ENCODE data around the gene FAM20A. TPM values are rescaled to one million over a fixed set of nuclear protein-coding genes. Genes with fewer than 3 reads are reported as not detected.
A peak's percentile ranks its signal among the peaks of the same experiment; 100 is the strongest.

Gene FAM20A
- total RNA-seq, 5 donors from 2014 or later (not counting 1 experiment from before 2014, with no cell fraction given), result 0.16 to 0.38 (median 0.35) TPM; not detected in 2

GRCh38 chr17:68595496-68595895 lies 5.7 kb downstream of the FAM20A start:
- Histone ChIP-seq H3K4me3 (ENCODE audit: control insufficient read depth in 1 of 2, extremely low read depth in 1 of 2, low read length in 1 of 2) (no peak overlapping the region), H3K9me3 (no peaks in the 10 kb centered on the region), H3K27me3 (replicated peaks in 1 of 2; ENCODE audit: control insufficient read depth in 2 of 2, extremely low read depth in 1 of 2, insufficient read depth in 2 of 2, low read length in 1 of 2) (peaks cover 14 to 39% of the 10 kb centered on the region in 2 experiments), H3K27ac (ENCODE audit: low read length) (no peak overlapping the region), H3K4me1 (ENCODE audit: control insufficient read depth in 1 of 2, extremely low read depth in 1 of 2, insufficient read depth in 2 of 2, low read length in 2 of 2) (peaks cover 7 to 8% of the 10 kb centered on the region in 2 experiments), H3K36me3 (ENCODE audit: control insufficient read depth in 2 of 2, extremely low read depth in 1 of 2, insufficient read depth in 1 of 2, low read length in 1 of 2) (no peaks in the 10 kb centered on the region)
- Mint-ChIP-seq H3K4me1 (peaks cover 16 to 20% (median 19%) of the 10 kb centered on the region in 3 donors), H3K36me3 (no peaks in the 10 kb centered on the region), H3K9me3 (no peaks in the 10 kb centered on the region), H3K27ac (no peak overlapping the region), H3K4me3 (no peak overlapping the region), H3K27me3 (peaks cover 73 to 78% of the 10 kb centered on the region in 2 donors)
- ChIA-PET POLR2A (no interaction called here), CTCF (no interaction called here)
- ATAC-seq (replicated peaks in 1 of 4), result no peak
- no peak for DNase-seq
- WGBS (ENCODE audit: insufficient coverage), result 67% methylated on average over 3 of the region's 5 CpGs

DNA sequence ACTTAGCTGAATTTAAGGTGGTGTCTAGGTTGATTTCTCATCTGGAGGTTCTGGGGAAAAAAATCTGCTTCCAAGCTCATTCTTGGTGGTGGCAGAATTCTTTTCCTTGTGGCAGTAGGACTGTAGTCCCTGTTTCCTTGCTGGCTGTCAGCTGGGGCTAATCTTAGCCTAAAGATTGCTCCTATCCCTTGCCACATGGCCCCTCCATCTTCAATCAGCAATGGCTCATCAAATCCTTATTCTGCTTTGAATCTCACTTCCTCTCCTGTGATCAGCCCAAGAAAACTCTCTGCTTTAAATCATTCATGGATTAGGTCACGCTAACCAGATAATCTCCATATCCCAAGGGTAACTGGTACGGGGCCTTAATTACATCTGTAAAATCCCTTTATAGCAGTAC lies 6.6 kb downstream of the FAM20A start:
- H3K36me3 Mint-ChIP-seq, result no peaks in the 10 kb centered on the region
- Histone ChIP-seq H3K27ac (ENCODE audit: low read length) (no peak overlapping the region), H3K36me3 (ENCODE audit: control insufficient read depth in 2 of 2, extremely low read depth in 1 of 2, insufficient read depth in 1 of 2, low read length in 1 of 2) (no peaks in the 10 kb centered on the region), H3K9me3 (no peaks in the 10 kb centered on the region), H3K4me1 (ENCODE audit: control insufficient read depth in 1 of 2, extremely low read depth in 1 of 2, insufficient read depth in 2 of 2, low read length in 2 of 2) (peaks cover 3 to 8% of the 10 kb centered on the region in 2 experiments), H3K4me3 (ENCODE audit: control insufficient read depth in 1 of 2, extremely low read depth in 1 of 2, low read length in 1 of 2) (no peak overlapping the region), H3K27me3 (replicated peaks in 1 of 2; ENCODE audit: control insufficient read depth in 2 of 2, extremely low read depth in 1 of 2, insufficient read depth in 2 of 2, low read length in 1 of 2) (peaks cover 14 to 31% of the 10 kb centered on the region in 2 experiments)
- CTCF ChIA-PET, result interaction anchor here in 1 of 2 donors (0.6 kb wide), 1 partner anchor 75 kb away, joined by 4 read pairs; no protein-coding TSS in a partner anchor
- peaks cover 13 to 18% (median 15%) of the 10 kb centered on the region in 3 donors for H3K4me1 Mint-ChIP-seq
- no peak overlapping the region for H3K4me3 Mint-ChIP-seq
- H3K27ac Mint-ChIP-seq, result no peak overlapping the region
- no peaks in the 10 kb centered on the region for H3K9me3 Mint-ChIP-seq
- peaks cover 70 to 74% of the 10 kb centered on the region in 2 donors for H3K27me3 Mint-ChIP-seq
- ATAC-seq (replicated peaks in 1 of 4), result no peak
- WGBS (ENCODE audit: insufficient coverage), result no CpG with 5 or more reads among the region's 2 CpGs
- no peak for DNase-seq
- POLR2A ChIA-PET, result no interaction called here

DNA sequence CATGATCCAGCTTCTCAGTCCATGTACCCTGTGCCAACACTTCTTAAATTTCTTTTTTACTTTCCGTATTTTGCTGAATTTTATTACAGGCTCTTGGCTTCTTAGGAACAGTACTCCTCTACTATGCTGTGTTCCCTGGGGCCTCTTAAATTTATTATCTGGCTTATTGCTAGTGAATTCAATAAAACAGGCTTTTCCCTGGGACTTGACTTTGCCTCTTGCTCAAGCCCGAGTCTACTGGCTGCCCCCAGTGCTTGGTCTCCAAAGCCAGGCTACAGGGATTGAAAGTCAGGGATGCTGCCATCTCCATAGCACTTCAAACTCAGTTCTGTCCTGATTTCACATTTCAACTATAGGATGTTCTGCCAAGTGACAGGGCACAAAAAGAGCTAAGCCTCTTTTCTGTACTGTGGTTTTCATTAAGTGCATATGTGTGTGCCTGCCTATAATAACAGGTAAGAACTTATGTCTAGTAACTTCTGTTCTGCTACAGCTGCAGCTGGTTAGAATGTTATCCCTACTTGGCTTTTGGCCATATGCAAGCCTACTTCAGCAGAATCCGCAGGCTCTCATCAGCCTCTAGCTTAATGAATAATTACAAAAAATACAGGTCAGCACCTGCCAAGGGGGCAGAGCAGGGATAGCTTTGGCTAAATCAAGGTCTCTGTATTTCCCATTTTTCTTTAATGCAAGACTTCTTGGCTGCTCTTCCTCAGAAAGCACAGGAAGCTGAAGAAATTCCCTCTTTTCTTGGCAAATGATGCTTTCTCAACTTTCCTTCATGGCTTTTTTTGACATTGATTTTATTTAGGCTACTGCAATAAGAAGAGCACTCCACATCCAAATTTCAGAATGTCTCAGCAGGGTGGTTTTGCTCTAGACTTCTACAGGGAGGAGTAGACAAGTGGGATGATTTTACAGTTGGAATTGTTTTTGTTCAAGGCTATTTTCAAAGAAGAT lies 8.2 kb downstream of the FAM20A start:
- Mint-ChIP-seq H3K27ac (peak overlapping the region in 1 of 2 donors; percentile 10), H3K36me3 (no peaks in the 10 kb centered on the region), H3K4me3 (no peak overlapping the region), H3K27me3 (peaks cover 55 to 61% of the 10 kb centered on the region in 2 donors), H3K9me3 (peaks cover 0 to 7% (median 5%) of the 10 kb centered on the region in 3 donors), H3K4me1 (peaks cover 10 to 16% (median 12%) of the 10 kb centered on the region in 3 donors)
- DNase-seq (no peak), ATAC-seq (replicated peaks in 1 of 4) (no peak)
- H3K36me3 ChIP-seq (ENCODE audit: control insufficient read depth in 2 of 2, extremely low read depth in 1 of 2, insufficient read depth in 1 of 2, low read length in 1 of 2), result no peaks in the 10 kb centered on the region
- 100% methylated on average over 1 of the region's 3 CpGs for WGBS (ENCODE audit: insufficient coverage)
- peaks cover 9 to 26% of the 10 kb centered on the region in 2 experiments for H3K27me3 ChIP-seq (replicated peaks in 1 of 2; ENCODE audit: control insufficient read depth in 2 of 2, extremely low read depth in 1 of 2, insufficient read depth in 2 of 2, low read length in 1 of 2)
- POLR2A ChIA-PET, result interaction anchor here in 1 of 2 donors (0.6 kb wide), 1 partner anchor 39 kb away, joined by 13 read pairs; no protein-coding TSS in a partner anchor
- no peaks in the 10 kb centered on the region for H3K9me3 ChIP-seq
- CTCF ChIA-PET, result no interaction called here
- H3K27ac ChIP-seq (ENCODE audit: low read length), result no peak overlapping the region
- no peak overlapping the region for H3K4me3 ChIP-seq (ENCODE audit: control insufficient read depth in 1 of 2, extremely low read depth in 1 of 2, low read length in 1 of 2)
- H3K4me1 ChIP-seq (ENCODE audit: control insufficient read depth in 1 of 2, extremely low read depth in 1 of 2, insufficient read depth in 2 of 2, low read length in 2 of 2), result peaks cover 3 to 8% of the 10 kb centered on the region in 2 experiments

DNA sequence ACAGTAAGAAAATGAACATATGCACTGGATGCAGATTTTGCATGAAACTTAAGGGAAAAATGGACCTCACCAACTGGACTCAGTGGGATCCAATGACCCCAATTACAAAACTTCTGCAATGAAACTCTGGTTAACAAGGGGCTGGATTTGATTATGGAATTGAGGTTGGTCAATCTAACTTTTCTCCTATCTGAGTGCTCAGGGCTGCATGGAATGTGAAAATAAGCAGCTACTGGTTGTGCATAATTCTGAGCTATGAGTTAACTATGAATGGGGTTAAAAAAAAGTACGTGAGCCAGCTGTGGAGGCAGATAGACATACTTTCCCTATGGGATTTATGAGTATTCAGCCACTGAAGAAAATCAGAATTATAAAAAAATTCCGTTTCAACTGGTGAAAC lies 9.2 kb downstream of the FAM20A start:
- Mint-ChIP-seq H3K27ac (no peak overlapping the region), H3K36me3 (no peaks in the 10 kb centered on the region), H3K4me1 (peaks cover 10 to 16% (median 12%) of the 10 kb centered on the region in 3 donors), H3K4me3 (no peak overlapping the region), H3K27me3 (peaks cover 49 to 52% of the 10 kb centered on the region in 2 donors), H3K9me3 (peaks cover 0 to 8% (median 7%) of the 10 kb centered on the region in 3 donors)
- ChIA-PET CTCF (no interaction called here), POLR2A (no interaction called here)
- H3K4me1 ChIP-seq (ENCODE audit: control insufficient read depth in 1 of 2, extremely low read depth in 1 of 2, insufficient read depth in 2 of 2, low read length in 2 of 2), result peaks cover 3 to 8% of the 10 kb centered on the region in 2 experiments
- ATAC-seq (replicated peaks in 1 of 4), result no peak
- no peak overlapping the region for H3K4me3 ChIP-seq (ENCODE audit: control insufficient read depth in 1 of 2, extremely low read depth in 1 of 2, low read length in 1 of 2)
- no peak for DNase-seq
- H3K27me3 ChIP-seq (replicated peaks in 1 of 2; ENCODE audit: control insufficient read depth in 2 of 2, extremely low read depth in 1 of 2, insufficient read depth in 2 of 2, low read length in 1 of 2), result peaks cover 7 to 20% of the 10 kb centered on the region in 2 experiments
- WGBS (ENCODE audit: insufficient coverage), result 37% methylated on average over 2 of the region's 2 CpGs
- H3K9me3 ChIP-seq, result no peaks in the 10 kb centered on the region
- H3K36me3 ChIP-seq (ENCODE audit: control insufficient read depth in 2 of 2, extremely low read depth in 1 of 2, insufficient read depth in 1 of 2, low read length in 1 of 2), result no peaks in the 10 kb centered on the region
- no peak overlapping the region for H3K27ac ChIP-seq (ENCODE audit: low read length)

GRCh38 chr17:68591583-68591982 lies 9.6 kb downstream of the FAM20A start:
- no peak for DNase-seq
- 84% methylated on average over 4 of the region's 12 CpGs for WGBS (ENCODE audit: insufficient coverage)
- CTCF ChIA-PET, result no interaction called here

DNA sequence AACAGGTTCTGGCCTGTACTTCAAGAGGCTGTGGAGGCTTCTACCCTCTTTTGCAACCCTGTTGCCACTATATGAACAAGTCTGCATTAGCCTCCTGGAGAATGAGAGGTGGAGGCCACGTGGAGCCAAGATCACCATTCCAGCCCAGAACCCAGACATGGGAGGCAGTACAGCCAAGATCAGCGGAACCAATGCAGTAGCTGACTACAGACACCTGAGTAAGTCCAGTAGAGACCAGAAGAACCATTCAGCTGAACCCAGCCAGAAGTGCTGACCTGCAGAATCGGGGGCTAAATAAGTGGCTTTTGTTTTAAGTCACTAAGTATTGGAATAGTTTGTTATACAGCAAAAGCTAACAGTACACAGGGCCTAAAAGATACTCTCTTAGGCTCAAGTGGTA lies 12.1 kb downstream of the FAM20A start:
- no peak overlapping the region for H3K27ac Mint-ChIP-seq
- 85% methylated on average over 3 of the region's 3 CpGs for WGBS (ENCODE audit: insufficient coverage)
- ATAC-seq (replicated peaks in 1 of 4) (no peak), DNase-seq (no peak)
- ChIA-PET CTCF (no interaction called here), POLR2A (no interaction called here)
- H3K27me3 Mint-ChIP-seq, result peaks cover 26 to 34% of the 10 kb centered on the region in 2 donors
- H3K27me3 ChIP-seq (replicated peaks in 1 of 2; ENCODE audit: control insufficient read depth in 2 of 2, extremely low read depth in 1 of 2, insufficient read depth in 2 of 2, low read length in 1 of 2), result peaks cover 0 to 13% of the 10 kb centered on the region in 2 experiments
- H3K27ac ChIP-seq (ENCODE audit: low read length), result no peak overlapping the region
- H3K9me3 ChIP-seq, result no peaks in the 10 kb centered on the region
- H3K9me3 Mint-ChIP-seq, result peaks cover 0 to 8% (median 7%) of the 10 kb centered on the region in 3 donors
- H3K4me1 ChIP-seq (ENCODE audit: control insufficient read depth in 1 of 2, extremely low read depth in 1 of 2, insufficient read depth in 2 of 2, low read length in 2 of 2), result no peaks in the 10 kb centered on the region
- no peak overlapping the region for H3K4me3 Mint-ChIP-seq
- H3K4me1 Mint-ChIP-seq, result no peaks in the 10 kb centered on the region
- H3K4me3 ChIP-seq (ENCODE audit: control insufficient read depth in 1 of 2, extremely low read depth in 1 of 2, low read length in 1 of 2), result no peak overlapping the region
- H3K36me3 Mint-ChIP-seq, result no peaks in the 10 kb centered on the region
- no peaks in the 10 kb centered on the region for H3K36me3 ChIP-seq (ENCODE audit: control insufficient read depth in 2 of 2, extremely low read depth in 1 of 2, insufficient read depth in 1 of 2, low read length in 1 of 2)

More at GRCh38 chr17:68591583-68591982, 9.6 kb downstream of the FAM20A start:
- H3K27ac ChIP-seq (ENCODE audit: low read length), result no peak overlapping the region
- no peaks in the 10 kb centered on the region for H3K36me3 ChIP-seq (ENCODE audit: control insufficient read depth in 2 of 2, extremely low read depth in 1 of 2, insufficient read depth in 1 of 2, low read length in 1 of 2)
- peaks cover 45 to 47% of the 10 kb centered on the region in 2 donors for H3K27me3 Mint-ChIP-seq
- H3K27me3 ChIP-seq (replicated peaks in 1 of 2; ENCODE audit: control insufficient read depth in 2 of 2, extremely low read depth in 1 of 2, insufficient read depth in 2 of 2, low read length in 1 of 2), result peaks cover 6 to 20% of the 10 kb centered on the region in 2 experiments
- no peak overlapping the region for H3K4me3 ChIP-seq (ENCODE audit: control insufficient read depth in 1 of 2, extremely low read depth in 1 of 2, low read length in 1 of 2)
- no peaks in the 10 kb centered on the region for H3K9me3 ChIP-seq
- H3K36me3 Mint-ChIP-seq, result no peaks in the 10 kb centered on the region
- ATAC-seq (replicated peaks in 1 of 4), result no peak
- peaks cover 0 to 8% (median 7%) of the 10 kb centered on the region in 3 donors for H3K9me3 Mint-ChIP-seq
- POLR2A ChIA-PET, result no interaction called here
- no peak overlapping the region for H3K4me3 Mint-ChIP-seq
- H3K27ac Mint-ChIP-seq, result no peak overlapping the region
- peaks cover 10 to 15% (median 12%) of the 10 kb centered on the region in 3 donors for H3K4me1 Mint-ChIP-seq
- peaks cover 3 to 8% of the 10 kb centered on the region in 2 experiments for H3K4me1 ChIP-seq (ENCODE audit: control insufficient read depth in 1 of 2, extremely low read depth in 1 of 2, insufficient read depth in 2 of 2, low read length in 2 of 2)
